ENCODE data around the gene VWCE. TPM values are rescaled to one million over a fixed set of nuclear protein-coding genes. Genes with fewer than 3 reads are reported as not detected.

The VWCE gene
- total RNA-seq, 4 donors from 2014 or later: 0.85 to 1.2 TPM; not detected in 2

GRCh38 chr11:61336171-61336935, 41.2 kb upstream of the VWCE start:
- peaks cover 4 to 23% (median 10%) of the 10 kb centered on the region in 4 donors for H3K4me1 ChIP-seq
- peaks cover 0 to 41% (median 0%) of the 10 kb centered on the region in 3 donors for H3K36me3 ChIP-seq
- TF ChIP-seq POLR2A (IDR thresholded peaks at IDR 0.05): no peak
- TF ChIP-seq CTCF (IDR thresholded peaks at IDR 0.05): peak; percentile 98 to 99 (median 98)
- H3K9me3 ChIP-seq: no peaks in the 10 kb centered on the region
- peak overlapping the region in 2 of 4 donors; percentile 53 to 91 for H3K4me3 ChIP-seq
- peak; percentile 83 to 93 (median 88) for DNase-seq
- peak overlapping the region; percentile 56 to 97 (median 77) for H3K27ac ChIP-seq
- no peaks in the 10 kb centered on the region for H3K27me3 ChIP-seq

- peak overlapping the region in 2 of 4 donors; percentile 53 to 91 for H3K4me3 ChIP-seq
- H3K27me3 ChIP-seq: no peaks in the 10 kb centered on the region
- H3K36me3 ChIP-seq: peaks cover 0 to 32% (median 0%) of the 10 kb centered on the region in 3 donors
- peak overlapping the region; percentile 56 to 97 (median 77) for H3K27ac ChIP-seq
- TF ChIP-seq POLR2A (IDR thresholded peaks at IDR 0.05): no peak
- TF ChIP-seq CTCF (IDR thresholded peaks at IDR 0.05): no peak
- no peaks in the 10 kb centered on the region for H3K9me3 ChIP-seq
- DNase-seq: peak in 1 of 3 donors; percentile 45
- H3K4me1 ChIP-seq: peaks cover 6 to 31% (median 11%) of the 10 kb centered on the region in 4 donors
Observed at GRCh38 chr11:61335355-61335710, 40.2 kb upstream of the VWCE start.

GRCh38 chr11:61334434-61335354, 39.6 kb upstream of the VWCE start:
- H3K4me3 ChIP-seq: peak overlapping the region in 3 of 4 donors; percentile 7 to 91 (median 53)
- peak overlapping the region; percentile 56 to 98 (median 94) for H3K27ac ChIP-seq
- H3K4me1 ChIP-seq: peaks cover 6 to 31% (median 11%) of the 10 kb centered on the region in 4 donors
- H3K36me3 ChIP-seq: peaks cover 0 to 32% (median 0%) of the 10 kb centered on the region in 3 donors
- peak in 2 of 3 donors; percentile 82 to 86 for DNase-seq
- peak in 1 of 6 experiments; percentile 10 for TF ChIP-seq CTCF (IDR thresholded peaks at IDR 0.05)
- TF ChIP-seq POLR2A (IDR thresholded peaks at IDR 0.05): peak; percentile 91 to 95
- H3K27me3 ChIP-seq: no peaks in the 10 kb centered on the region
- no peaks in the 10 kb centered on the region for H3K9me3 ChIP-seq

GRCh38 chr11:61333550-61334433, 38.7 kb upstream of the VWCE start:
- TF ChIP-seq POLR2A (IDR thresholded peaks at IDR 0.05) (no peak), CTCF (IDR thresholded peaks at IDR 0.05) (no peak)
- Histone ChIP-seq H3K27ac (peak overlapping the region; percentile 88 to 98 (median 94)), H3K36me3 (peaks cover 0 to 32% (median 0%) of the 10 kb centered on the region in 3 donors), H3K4me3 (peak overlapping the region; percentile 79 to 91 (median 84)), H3K9me3 (no peaks in the 10 kb centered on the region), H3K4me1 (peaks cover 6 to 31% (median 11%) of the 10 kb centered on the region in 4 donors), H3K27me3 (no peaks in the 10 kb centered on the region)
- DNase-seq: no peak
